ENCODE results near the gene EFCAB11.

DNA sequence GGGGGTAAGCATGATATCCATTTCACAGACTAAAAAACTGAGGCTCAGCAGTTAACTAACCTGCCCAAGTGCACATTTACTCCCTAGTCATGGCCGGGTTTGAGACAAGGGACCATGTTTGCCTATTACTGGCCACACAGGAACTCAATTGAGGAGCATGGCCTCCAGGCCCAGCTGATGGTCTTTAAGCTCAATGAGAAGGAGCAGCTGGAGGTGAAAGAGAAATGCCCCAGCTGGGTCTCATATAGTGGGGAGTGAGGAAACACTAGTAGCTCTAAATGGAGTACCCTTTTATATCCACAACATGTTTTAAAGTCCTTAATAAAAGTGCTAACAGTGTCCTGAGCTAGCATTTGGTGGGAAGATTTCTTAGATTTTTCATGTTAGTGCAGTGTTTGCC is 2.8 kb upstream of the EFCAB11 start:
- TF ChIP-seq KLF6 (CRISPR knock-in tag; IDR thresholded peaks at IDR 0.05; ENCODE audit: borderline replicate concordance) (no peak), MYNN (IDR thresholded peaks at IDR 0.05) (no peak), MYNN (CRISPR knock-in tag; IDR thresholded peaks at IDR 0.05) (no peak), CBX3 (IDR thresholded peaks at IDR 0.05; ENCODE audit: borderline replicate concordance in 1 of 2, low read length in 2 of 2) (no peak), TGIF2 (CRISPR knock-in tag; IDR thresholded peaks at IDR 0.05) (no peak), ETV1 (tag; conservative IDR thresholded peaks at IDR 0.05; ENCODE audit: low read depth) (no peak), RAD51 (IDR thresholded peaks at IDR 0.05; ENCODE audit: borderline replicate concordance, low read depth) (no peak)
